Activated naive CD4-positive, alpha-beta T cell treated with anti-CD3 and anti-CD28 coated beads, Interleukin-2, amount 10 ng/mL, durations not matched to agents 7 days and 5 days (primary cell): ENCODE results near the gene CAMKK2.
"Not testable (repeated sequence)": the region's sequence is repeated elsewhere in the genome, so short reads cannot be mapped to it uniquely, and the experiment has no call there.

Source experiments
- CTCF ChIA-PET: fragments of 350-600 bp; sonication (Branson Sonifier 250); formaldehyde crosslinking; loops from one replicate; lab custom pipeline; 2021; ENCODE audit warnings: antibody characterized with exemption; lab: Charles Lee
- DNase-seq: peaks from one replicate; pipeline ENCODE4 v3.0.0-alpha.2; 2020
- H3K27ac Mint-ChIP-seq: one replicate; pipeline ENCODE4 v1.8.0; 2021; ENCODE audit warnings: mild to moderate bottlenecking, moderate library complexity, mixed read lengths
- H3K27me3 Mint-ChIP-seq: one replicate; pipeline ENCODE4 v1.8.0; 2021; ENCODE audit warnings: mild to moderate bottlenecking, mixed read lengths
- H3K36me3 Mint-ChIP-seq: one replicate; pipeline ENCODE4 v1.8.0; 2021; ENCODE audit warnings: mixed read lengths
- H3K4me1 Mint-ChIP-seq: one replicate; pipeline ENCODE4 v1.8.0; 2021; ENCODE audit warnings: mixed read lengths
- H3K4me3 Mint-ChIP-seq: one replicate; pipeline ENCODE4 v1.8.0; 2021; ENCODE audit warnings: mild to moderate bottlenecking, moderate library complexity, mixed read lengths
- H3K9me3 Mint-ChIP-seq: one replicate; pipeline ENCODE4 v1.8.0; 2021; ENCODE audit warnings: mixed read lengths

Gene CAMKK2

DNA sequence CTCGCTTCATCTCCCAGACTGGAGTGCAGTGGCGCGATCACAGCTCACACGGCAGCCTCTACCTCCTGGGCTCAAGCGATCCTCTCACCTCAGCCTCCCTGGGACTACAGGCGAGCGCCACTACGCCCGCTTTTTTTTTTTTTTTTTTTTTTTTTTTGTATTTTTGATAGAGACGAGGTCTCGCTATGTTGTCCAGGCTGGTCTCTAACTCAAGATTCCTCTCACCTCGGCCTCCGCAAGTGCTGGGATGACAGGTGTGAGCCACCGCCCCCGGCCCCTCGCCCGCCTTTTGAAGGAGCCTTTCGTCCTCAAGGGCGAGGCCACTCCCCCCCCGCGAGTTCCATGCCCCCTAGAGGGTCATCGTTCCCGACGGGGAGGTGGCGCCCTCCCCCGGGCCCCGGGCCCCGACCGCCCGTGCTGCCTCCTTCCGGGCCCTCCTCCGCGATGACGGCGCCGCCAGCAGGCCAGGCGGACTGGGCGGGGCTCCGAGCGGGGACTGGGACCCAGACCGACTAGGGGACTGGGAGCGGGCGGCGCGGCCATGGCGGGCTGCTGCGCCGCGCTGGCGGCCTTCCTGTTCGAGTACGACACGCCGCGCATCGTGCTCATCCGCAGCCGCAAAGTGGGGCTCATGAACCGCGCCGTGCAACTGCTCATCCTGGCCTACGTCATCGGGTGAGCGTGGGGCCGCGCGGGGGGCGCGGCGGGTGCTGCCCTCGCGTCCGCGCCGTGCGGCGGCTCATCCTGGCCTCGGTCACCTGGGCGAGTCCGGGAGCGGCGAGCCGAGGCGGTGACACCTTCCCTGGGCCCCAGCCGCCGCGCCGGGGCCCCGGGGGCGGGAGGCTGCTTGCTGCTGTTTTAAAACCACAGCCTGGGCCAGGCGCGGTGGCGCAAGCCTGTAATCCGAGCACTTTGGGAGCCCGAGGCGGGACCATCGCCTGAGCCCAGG, 86.6 kb downstream of the CAMKK2 start, which contains the start of gene P2RX4:
TSS of gene P2RX4 (plus strand) at position 506 of the 949 bp plus-strand sequence. CDS start at position 542, 36 bp downstream.
- Mint-ChIP-seq H3K9me3 (no peaks in the 10 kb centered on the region), H3K4me1 (peaks cover 55% of the 10 kb centered on the region), H3K36me3 (peaks cover 26% of the 10 kb centered on the region), H3K27me3 (peaks cover 7% of the 10 kb centered on the region), H3K4me3 (peak within 1 kb of the TSS; percentile 85), H3K27ac (peak within 1 kb of the TSS; percentile 91)
- peak; percentile 92 for DNase-seq
- CTCF ChIA-PET: interaction anchor here (0.9 kb wide), 2 partner anchors 14 to 98 kb away, joined by 3 read pairs; no protein-coding TSS in a partner anchor

DNA sequence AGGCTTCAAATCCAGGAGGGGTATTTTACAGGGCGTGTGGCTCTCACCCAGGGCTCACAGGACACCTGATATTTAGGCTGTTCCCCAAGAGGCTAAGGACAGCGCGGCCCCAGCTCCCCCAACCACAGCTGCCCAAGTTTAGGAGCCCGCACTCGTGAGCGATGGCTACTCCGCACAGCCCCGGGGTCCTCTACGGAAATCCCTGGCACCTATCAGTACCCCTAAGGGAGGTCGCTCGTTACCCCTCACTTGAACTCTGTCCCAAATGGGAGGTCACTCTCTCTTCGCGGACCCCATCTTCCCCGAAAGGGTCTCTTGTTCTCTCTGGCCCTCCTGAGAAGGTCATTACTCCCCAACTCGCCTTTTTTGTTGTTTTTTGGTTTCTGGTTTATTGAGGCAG, 87.3 kb downstream of the CAMKK2 start:
- CTCF ChIA-PET: interaction anchor here (0.9 kb wide), 1 partner anchor 98 kb away, joined by 3 read pairs; no protein-coding TSS in a partner anchor
- peaks cover 7% of the 10 kb centered on the region for H3K27me3 Mint-ChIP-seq

DNA sequence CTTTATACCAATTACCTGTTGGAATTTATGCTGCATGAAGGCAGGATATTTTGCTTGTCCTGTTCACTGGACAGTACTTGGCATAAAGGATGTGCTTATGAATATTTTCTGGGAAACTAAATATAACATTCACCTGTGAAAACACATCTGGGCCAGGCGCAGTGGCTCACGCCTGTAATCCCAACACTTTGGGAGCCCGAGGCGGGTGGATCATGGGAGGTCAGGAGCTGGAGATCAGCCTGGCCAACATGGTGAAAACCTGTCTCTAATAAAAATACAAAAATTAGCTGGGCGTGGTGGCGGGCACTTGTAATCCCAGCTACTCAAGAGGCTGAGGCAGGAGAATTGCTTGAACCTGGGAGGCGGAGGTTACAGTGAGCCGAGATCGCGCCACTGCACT, 87.9 kb downstream of the CAMKK2 start:
- peak; percentile 5 for DNase-seq
- H3K36me3 Mint-ChIP-seq: peaks cover 19% of the 10 kb centered on the region
- CTCF ChIA-PET: interaction anchor here (1.2 kb wide), 1 partner anchor 22 kb away, joined by 3 read pairs; no protein-coding TSS in a partner anchor
- peaks cover 47% of the 10 kb centered on the region for H3K4me1 Mint-ChIP-seq
- peak overlapping the region; percentile 85 for H3K4me3 Mint-ChIP-seq
- peak overlapping the region; percentile 70 for H3K27ac Mint-ChIP-seq
- H3K27me3 Mint-ChIP-seq: peaks cover 12% of the 10 kb centered on the region
- H3K9me3 Mint-ChIP-seq: not testable (repeated sequence)

More for the DNA sequence above, 87.3 kb downstream of the CAMKK2 start:
- H3K4me3 Mint-ChIP-seq: peak overlapping the region; percentile 85
- peaks cover 52% of the 10 kb centered on the region for H3K4me1 Mint-ChIP-seq
- H3K27ac Mint-ChIP-seq: peak overlapping the region; percentile 91
- peak; percentile 23 for DNase-seq
- H3K9me3 Mint-ChIP-seq: no peaks in the 10 kb centered on the region
- peaks cover 21% of the 10 kb centered on the region for H3K36me3 Mint-ChIP-seq

DNA sequence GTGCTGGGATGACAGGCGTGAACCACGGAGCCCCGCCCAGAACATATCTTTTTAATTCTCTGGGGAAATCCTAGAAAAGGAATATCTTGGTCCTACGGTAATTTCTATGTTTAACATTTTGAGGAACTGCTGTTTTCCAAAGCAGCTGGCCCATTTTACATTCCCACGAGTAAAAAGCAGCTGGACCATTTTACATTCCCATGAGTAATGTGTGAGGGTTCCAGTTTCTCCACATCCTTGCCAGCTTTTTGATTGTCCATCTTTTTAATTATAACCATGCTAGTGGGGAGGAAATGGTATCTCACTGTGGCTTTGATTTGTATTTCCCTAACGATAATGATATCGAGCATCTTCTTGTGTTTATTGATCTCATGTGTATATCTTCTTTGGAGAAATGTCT, 91.0 kb downstream of the CAMKK2 start:
- H3K36me3 Mint-ChIP-seq: no peaks in the 10 kb centered on the region
- no peak for DNase-seq
- no peak overlapping the region for H3K27ac Mint-ChIP-seq
- peaks cover 25% of the 10 kb centered on the region for H3K4me1 Mint-ChIP-seq
- H3K9me3 Mint-ChIP-seq: no peaks in the 10 kb centered on the region
- CTCF ChIA-PET: interaction anchor here (0.8 to 1.3 kb wide), 2 partner anchors 10 to 23 kb away, joined by 4 read pairs; no protein-coding TSS in a partner anchor
- no peak overlapping the region for H3K4me3 Mint-ChIP-seq
- peaks cover 15% of the 10 kb centered on the region for H3K27me3 Mint-ChIP-seq

DNA sequence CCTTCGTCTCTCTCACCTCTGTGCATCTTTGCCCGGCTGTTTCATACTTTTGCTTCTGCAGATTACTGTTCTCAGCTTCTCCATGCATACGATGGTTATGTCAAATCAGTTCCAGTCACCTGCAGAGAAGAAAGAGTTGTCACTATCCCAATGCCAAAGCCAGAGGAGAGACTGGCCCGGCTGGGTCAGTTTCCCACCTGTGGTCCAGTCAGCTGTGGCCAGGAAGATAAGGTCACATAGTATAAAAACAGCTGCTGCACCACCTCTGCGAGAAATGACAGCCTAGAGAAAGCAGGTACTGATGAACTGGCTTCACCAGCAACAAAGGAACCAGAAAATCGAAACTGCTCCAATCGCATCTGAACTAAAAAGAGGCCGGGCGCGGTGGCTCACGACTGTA, 93.0 kb downstream of the CAMKK2 start:
- no peak for DNase-seq
- Mint-ChIP-seq H3K4me1 (peaks cover 17% of the 10 kb centered on the region), H3K27me3 (peaks cover 20% of the 10 kb centered on the region), H3K27ac (no peak overlapping the region), H3K9me3 (no peaks in the 10 kb centered on the region), H3K4me3 (no peak overlapping the region), H3K36me3 (no peaks in the 10 kb centered on the region)
- CTCF ChIA-PET: no interaction called here

DNA sequence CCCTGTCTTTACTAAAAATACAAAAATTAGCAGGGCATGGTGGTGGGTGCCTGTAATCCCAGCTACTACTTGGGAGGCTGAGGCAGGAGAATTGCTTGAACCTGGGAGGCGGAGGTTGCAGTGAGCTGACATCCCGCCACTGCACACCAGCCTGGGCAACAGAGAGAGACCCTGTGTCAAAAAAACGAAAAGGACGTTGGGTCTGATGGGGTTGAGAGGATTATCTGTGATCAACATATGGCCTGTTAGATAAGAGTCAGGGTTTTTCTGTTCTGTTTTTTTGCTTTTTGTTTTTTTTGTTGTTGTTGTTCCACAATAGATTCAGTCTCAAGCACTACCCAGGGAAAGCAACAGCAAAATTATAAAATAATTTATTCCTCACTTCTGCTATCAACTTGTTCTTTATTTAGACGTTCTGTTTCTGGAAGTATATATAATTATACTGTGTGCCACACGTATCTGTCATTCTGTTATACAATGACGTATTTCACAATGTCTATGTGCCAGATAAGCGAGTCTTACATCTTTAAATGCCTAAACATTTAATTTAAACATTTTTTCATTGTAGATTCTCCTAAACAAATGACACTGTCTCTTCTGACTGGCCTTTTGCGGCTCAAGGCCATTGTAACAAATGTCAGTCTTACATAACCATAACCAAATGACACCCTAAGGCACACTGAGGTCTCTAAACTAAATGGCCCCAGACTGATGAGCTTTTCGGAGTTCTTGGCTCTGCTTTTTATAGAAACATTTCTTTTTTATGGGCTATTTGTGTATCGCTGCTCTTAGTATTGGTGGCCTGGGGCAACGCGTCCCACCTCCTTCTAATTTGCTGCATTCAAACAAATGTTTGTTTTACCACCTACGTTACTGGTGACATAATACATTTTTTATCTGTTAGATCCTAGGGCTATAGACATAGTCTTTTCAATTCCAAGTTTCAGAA, 93.8 kb downstream of the CAMKK2 start:
- Mint-ChIP-seq H3K27ac (no peak overlapping the region), H3K36me3 (no peaks in the 10 kb centered on the region), H3K27me3 (peaks cover 26% of the 10 kb centered on the region), H3K4me3 (no peak overlapping the region), H3K9me3 (no peaks in the 10 kb centered on the region), H3K4me1 (peaks cover 15% of the 10 kb centered on the region)
- no peak for DNase-seq
- CTCF ChIA-PET: no interaction called here

DNA sequence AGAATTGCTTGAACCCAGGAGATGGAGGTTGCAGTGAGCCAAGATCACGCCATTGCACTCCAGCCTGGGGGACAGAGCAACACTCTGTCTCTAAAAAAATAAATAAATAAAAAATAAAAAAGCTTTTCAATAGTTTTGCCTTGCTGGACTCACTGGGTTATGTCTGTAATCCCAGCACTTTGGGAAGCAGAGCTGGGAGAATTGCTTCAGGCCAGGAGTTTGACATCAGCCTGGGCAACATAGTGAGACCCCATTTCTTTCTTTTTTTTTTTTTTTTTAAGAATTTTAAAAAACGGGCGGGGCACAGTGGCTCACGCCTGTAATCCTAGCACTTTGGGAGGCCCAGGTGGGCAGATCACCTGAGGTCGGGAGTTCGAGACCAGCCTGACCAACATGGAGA, 95.4 kb downstream of the CAMKK2 start:
- H3K27ac Mint-ChIP-seq, H3K9me3 Mint-ChIP-seq, H3K4me3 Mint-ChIP-seq, DNase-seq, H3K36me3 Mint-ChIP-seq: not testable (repeated sequence)
- H3K27me3 Mint-ChIP-seq: peaks cover 30% of the 10 kb centered on the region
- H3K4me1 Mint-ChIP-seq: peaks cover 23% of the 10 kb centered on the region
- CTCF ChIA-PET: interaction anchor here (0.7 kb wide), 1 partner anchor 595 kb away, joined by 3 read pairs; no protein-coding TSS in a partner anchor

DNA sequence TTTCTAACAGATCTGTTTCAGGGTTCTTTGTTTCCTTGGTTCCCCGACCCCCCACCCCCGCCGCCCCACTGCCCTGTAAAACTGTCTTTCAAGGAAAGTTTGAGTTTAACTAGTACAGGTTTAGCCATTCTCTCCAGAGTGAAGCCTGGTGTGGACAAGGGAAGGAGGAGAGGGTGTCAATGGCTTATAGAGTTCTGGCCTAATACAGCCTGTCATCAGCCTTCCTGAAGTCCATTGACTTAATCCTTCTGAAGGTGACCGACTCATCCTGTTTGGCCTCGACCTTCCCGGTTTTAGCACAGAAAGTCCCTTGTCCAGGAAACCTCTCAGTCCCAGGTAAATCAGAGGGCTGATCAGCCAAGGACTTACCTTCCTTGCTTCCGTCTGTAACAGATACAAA, 97.6 kb downstream of the CAMKK2 start:
- Mint-ChIP-seq H3K36me3 (no peaks in the 10 kb centered on the region), H3K27ac (no peak overlapping the region)
- CTCF ChIA-PET: interaction anchor here (1.3 kb wide), 1 partner anchor 76 kb away, joined by 4 read pairs; no protein-coding TSS in a partner anchor

DNA sequence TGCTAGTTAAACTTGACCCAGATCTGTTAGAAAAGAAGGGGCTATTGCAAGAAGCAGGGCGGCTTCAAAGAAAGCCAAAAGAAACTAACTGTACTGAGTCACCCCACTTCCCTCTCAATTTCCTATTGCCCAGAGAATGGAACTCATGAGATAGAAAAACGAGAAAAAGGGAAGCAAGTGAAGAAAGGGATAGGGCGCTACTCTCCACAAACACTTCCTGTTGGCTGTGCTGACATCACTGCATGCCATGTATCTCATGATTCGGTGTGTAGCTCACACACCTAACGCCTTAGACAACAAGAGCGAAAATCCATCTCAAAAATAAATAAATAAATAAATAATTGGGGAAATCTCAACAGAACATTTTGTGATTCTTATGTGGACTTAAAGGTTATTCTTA, 99.6 kb downstream of the CAMKK2 start:
- DNase-seq: peak; percentile 31
- no peaks in the 10 kb centered on the region for H3K36me3 Mint-ChIP-seq
- CTCF ChIA-PET: no interaction called here
- H3K9me3 Mint-ChIP-seq: no peaks in the 10 kb centered on the region
- H3K27me3 Mint-ChIP-seq: peaks cover 22% of the 10 kb centered on the region
- H3K4me3 Mint-ChIP-seq: no peak overlapping the region
- H3K27ac Mint-ChIP-seq: no peak overlapping the region
- peaks cover 19% of the 10 kb centered on the region for H3K4me1 Mint-ChIP-seq

More for the DNA sequence above, 97.6 kb downstream of the CAMKK2 start:
- H3K4me3 Mint-ChIP-seq: no peak overlapping the region
- peaks cover 29% of the 10 kb centered on the region for H3K27me3 Mint-ChIP-seq
- H3K9me3 Mint-ChIP-seq: no peaks in the 10 kb centered on the region
- peaks cover 14% of the 10 kb centered on the region for H3K4me1 Mint-ChIP-seq
- no peak for DNase-seq

DNA sequence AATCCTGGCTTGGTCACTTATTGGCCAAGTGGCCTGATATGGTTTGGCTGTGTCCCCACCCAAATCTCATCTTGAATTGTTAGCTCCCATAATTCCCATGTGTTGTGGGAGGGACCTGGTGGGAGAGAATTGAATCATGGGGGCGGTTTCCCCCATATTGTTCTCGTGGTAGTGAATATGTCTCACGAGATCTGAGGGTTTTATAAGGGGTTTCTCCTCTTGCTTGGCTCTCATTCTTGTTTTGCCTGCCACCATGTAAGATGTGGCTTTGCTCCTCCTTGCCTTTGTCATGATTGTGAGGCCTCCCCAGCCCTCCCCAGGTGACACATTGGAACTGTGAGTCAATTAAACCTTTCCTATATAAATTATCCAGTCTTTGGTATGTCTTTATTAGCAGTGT, 105.4 kb downstream of the CAMKK2 start:
- Mint-ChIP-seq H3K36me3 (peaks cover 14% of the 10 kb centered on the region), H3K4me3 (no peak overlapping the region), H3K4me1 (peaks cover 7% of the 10 kb centered on the region), H3K9me3 (no peaks in the 10 kb centered on the region), H3K27me3 (no peaks in the 10 kb centered on the region), H3K27ac (no peak overlapping the region)
- CTCF ChIA-PET: no interaction called here
- no peak for DNase-seq

DNA sequence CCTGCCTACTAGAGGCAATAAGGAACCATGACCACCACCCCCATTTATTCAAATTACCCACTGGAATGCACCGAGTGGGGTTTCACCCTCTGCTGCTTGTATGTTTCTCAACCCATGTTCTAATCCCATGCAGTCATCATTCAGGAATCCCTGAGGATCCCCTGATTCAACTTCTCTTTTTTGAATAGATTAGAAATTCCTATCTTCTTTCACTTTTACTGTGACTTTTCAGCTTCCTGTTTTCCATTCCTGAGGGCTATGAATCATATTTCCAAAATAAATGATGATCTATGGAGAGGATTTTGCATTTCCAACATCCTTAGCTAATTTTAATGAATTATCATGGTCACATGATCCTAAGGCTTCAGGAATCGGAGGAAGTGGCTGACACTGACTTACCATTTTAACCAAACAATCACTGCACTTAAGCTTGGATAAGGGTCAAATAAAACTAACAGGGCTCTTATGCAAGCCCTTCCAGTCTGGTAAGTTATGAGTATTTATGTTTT, 105.9 kb downstream of the CAMKK2 start:
- Mint-ChIP-seq H3K36me3 (peaks cover 18% of the 10 kb centered on the region), H3K4me3 (no peak overlapping the region), H3K9me3 (no peaks in the 10 kb centered on the region), H3K27ac (no peak overlapping the region), H3K27me3 (no peaks in the 10 kb centered on the region), H3K4me1 (peaks cover 7% of the 10 kb centered on the region)
- CTCF ChIA-PET: no interaction called here
- no peak for DNase-seq

DNA sequence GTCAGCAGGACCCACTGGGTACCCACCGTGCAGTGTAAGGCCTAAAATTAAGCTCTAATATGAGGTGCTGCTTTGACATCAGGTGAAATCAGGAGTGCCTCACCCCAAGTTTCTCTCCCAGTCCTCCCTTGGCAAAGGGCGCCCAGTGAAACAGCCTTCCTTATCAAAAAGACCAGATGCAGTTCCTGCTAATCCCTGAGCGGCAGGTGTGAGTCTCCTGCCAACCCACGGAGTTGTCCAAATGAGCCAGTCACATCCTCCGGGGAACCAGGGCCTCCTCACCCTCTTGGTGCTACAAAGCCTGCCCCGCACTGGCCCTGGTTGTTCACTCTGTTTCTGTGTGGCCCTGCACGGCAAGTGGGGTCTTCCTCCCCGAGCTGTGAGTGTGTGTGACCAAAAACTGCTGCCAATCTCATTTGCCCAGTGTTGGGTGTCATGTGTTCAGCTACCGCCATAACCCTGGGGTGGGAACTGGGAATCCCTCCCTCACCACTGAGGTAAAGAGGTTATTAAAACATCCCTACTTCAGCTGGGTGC, 106.8 kb downstream of the CAMKK2 start:
- Mint-ChIP-seq H3K36me3 (peaks cover 25% of the 10 kb centered on the region), H3K27ac (no peak overlapping the region), H3K9me3 (no peaks in the 10 kb centered on the region), H3K4me3 (no peak overlapping the region), H3K4me1 (peaks cover 7% of the 10 kb centered on the region), H3K27me3 (no peaks in the 10 kb centered on the region)
- CTCF ChIA-PET: no interaction called here
- no peak for DNase-seq

DNA sequence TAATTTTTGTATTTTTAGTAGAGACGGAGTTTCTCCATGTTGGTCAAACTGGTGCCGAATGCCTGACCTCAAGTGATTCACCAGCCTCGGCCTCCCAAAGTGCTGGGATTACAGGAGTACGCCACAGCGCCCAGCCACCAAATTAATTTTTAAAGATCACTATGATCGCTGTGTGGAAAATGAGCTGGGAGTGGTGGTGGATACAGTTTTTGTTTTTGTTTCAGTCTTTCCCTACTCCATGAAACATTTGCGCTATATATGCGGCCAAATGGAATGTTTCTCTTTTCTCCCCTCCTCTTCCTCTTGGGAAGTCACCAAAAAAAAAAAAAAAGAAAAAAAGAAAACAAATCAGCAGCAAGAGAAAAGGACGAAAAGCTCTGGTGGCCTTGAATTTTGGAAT, 107.4 kb downstream of the CAMKK2 start:
- Mint-ChIP-seq H3K27me3 (no peaks in the 10 kb centered on the region), H3K4me1 (peaks cover 7% of the 10 kb centered on the region), H3K27ac (no peak overlapping the region), H3K4me3 (no peak overlapping the region), H3K36me3 (peaks cover 28% of the 10 kb centered on the region), H3K9me3 (no peaks in the 10 kb centered on the region)
- no peak for DNase-seq
- CTCF ChIA-PET: no interaction called here
